GM18951 (cell line): ENCODE measurements around the gene TRIM50.
"Not testable (repeated sequence)": the region's sequence is repeated elsewhere in the genome, so short reads cannot be mapped to it uniquely, and the experiment has no call there.

Source experiments
- POLR2A ChIP-seq: IDR thresholded peaks from 4 replicates; pipeline ENCODE4 v1.6.1; 2011; ENCODE audit warnings: mild to moderate bottlenecking; ENCODE audit not compliant: insufficient read length, insufficient read depth; ENCODE audit errors: extremely low read depth
- in situ Hi-C: fragments of 300-500 bp; cut with MboI; formaldehyde crosslinking; loops from one replicate; pipeline ENCODE4 v1.12.0; 2022; ENCODE audit warnings: low sequenced_read_pairs, mixed read lengths, inconsistent platforms; ENCODE audit not compliant: unreplicated experiment

The TRIM50 gene

GRCh38 chr7:73327922-73328321 lies at the start of gene TRIM50, which contains the start of gene FKBP6:
TSS of gene TRIM50 (minus strand) at chr7:73328082. CDS start at chr7:73324787, 3,295 bp downstream.
TSS of gene FKBP6 (plus strand) at chr7:73328161. CDS start at chr7:73328429, 268 bp downstream.
- in situ Hi-C loops = not testable (repeated sequence)

DNA sequence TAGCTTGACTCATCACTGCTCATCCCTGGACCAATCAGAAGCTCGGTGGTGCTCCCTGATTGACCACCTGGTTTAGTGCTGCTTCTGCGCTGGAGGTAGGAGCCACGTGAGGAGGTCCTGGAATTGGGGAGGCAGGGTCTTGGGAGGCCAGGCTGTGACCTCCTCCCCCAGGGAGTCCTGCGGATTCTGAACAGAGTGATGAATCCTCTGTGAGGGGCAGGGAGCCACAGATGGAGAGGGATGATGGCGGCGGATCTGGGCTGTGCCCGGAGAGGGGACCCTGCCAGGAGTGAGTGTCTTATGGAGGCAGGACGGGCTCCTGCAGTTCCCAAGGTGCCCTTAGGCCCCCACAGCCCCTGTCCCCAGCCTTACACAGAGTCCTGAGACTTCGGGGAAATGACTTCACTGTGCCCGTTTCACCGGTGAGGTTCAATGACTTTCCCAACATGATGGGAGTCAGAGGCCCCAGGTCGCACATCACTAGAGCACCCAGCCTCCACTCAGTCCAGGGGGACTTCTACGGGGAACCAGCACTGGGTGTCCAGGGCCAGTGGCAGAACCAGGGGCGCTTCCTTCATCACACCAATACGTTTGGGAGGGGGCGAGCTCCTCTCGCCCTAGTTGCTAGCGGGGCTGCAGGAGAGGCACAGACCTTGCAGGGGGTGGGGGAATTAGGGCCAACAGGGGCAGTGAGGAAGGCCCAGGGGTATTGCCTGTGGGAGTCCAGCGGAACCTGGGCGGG lies 49.0 kb upstream of the TRIM50 start:
- in situ Hi-C loops = no loop called here
- no peak for TF ChIP-seq POLR2A

- in situ Hi-C loops = not testable (repeated sequence)
Measured at GRCh38 chr7:73376262-73376661, 48.4 kb upstream of the TRIM50 start.

- no peak for TF ChIP-seq POLR2A
- in situ Hi-C loops = no loop called here
Measured at GRCh38 chr7:73373741-73374140, 45.9 kb upstream of the TRIM50 start.

DNA sequence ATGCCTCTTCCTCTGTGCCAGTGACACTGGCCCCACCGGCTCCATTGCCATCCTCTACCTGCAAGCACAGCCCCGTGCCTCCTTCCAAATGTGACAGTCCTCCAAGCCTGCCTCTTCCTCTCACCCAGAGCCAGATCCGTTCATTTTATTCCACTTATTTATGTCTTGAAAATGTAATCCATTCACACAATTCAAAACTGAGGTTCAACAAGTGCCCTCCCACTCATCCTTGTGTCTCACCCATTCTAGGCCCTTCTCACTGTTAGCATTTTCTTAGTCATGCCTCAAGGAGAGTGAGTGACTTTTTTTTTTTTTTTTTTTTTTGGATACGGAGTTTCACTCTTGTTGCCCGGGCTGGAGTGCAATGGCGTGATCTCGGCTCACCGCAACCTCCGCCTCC lies 41.7 kb upstream of the TRIM50 start:
- no peak for TF ChIP-seq POLR2A
- in situ Hi-C loops = no loop called here

DNA sequence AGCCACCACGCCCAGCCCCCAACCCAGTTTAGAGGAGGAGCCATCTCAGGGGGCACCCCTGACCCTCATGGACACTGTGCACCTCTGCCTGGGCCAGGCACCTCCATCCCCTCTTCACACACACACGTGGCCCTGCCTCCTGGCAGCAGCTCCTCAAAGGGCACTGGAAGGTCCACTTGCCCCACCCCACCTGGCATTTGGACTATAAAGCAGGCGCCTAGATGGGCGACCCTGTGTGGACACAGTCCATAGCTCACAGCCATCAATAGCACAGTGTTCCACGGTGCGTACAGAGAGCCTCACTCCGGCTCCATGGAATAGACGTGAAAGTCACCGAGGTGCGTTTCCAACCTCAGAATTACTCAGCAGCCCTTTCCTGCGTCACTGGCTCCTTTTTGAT lies 41.1 kb upstream of the TRIM50 start:
- in situ Hi-C loops = no loop called here
- TF ChIP-seq POLR2A = no peak

- no peak for TF ChIP-seq POLR2A
- in situ Hi-C loops = no loop called here
Measured at GRCh38 chr7:73366990-73367389, 39.1 kb upstream of the TRIM50 start.

DNA sequence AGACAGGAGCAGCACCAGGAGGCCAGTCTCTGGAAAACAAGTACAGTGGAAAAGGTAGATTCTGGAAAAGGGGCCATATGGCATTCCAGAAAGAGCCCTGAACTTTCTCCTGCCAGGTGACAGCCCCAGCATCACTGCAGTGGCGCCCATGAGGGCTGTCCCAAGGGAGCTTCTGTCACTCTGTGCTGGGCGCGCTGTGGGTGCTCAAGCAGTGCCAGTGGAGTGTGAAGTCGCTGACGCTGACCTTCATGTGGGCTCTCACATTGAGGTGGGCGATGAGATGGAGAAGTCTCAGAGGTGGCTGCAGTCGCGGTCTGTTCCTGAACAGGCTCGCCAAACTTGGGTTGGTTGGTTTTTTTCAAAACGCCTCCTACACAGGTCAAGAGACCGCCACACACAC lies 38.2 kb upstream of the TRIM50 start:
- in situ Hi-C loops = no loop called here
- TF ChIP-seq POLR2A = no peak

DNA sequence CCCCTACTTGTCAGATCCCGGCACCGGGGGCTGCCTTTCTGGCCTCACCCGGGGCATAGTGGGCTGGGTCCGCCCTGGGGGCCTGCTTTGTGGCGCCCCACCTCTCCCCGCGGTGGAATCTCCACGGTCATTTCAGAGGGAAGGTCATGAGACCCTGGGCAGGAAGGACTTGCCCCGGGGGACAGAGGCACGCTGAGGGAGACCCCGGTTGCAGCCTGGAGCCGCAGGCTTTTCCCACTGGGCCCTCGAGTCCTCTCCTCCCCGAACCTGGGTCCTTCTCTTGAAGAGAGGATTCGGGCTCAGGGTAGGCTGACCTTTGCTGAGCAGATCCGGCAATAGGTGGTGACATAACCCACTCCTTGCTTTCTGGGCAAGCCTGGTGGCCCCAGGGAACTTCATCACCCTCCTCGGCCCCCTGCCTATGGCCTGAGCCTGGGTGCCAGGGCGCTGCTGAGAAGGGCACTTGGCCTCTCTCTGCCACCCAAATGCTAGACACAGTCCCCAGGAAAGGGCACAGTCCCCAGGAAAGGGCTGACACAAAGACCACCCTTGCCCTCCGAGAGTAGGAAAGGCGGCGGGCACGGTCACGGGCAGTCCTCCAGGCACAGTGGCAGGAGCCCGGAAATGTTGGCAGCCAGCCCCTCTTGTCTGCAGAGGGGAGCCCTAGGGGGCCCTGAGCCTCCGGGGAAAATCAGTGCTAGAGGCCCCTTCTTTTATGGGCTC lies 36.3 kb upstream of the TRIM50 start:
- no peak for TF ChIP-seq POLR2A
- in situ Hi-C loops = no loop called here

- in situ Hi-C loops = no loop called here
- TF ChIP-seq POLR2A = no peak
Measured at GRCh38 chr7:73363225-73364005, 35.5 kb upstream of the TRIM50 start.

DNA sequence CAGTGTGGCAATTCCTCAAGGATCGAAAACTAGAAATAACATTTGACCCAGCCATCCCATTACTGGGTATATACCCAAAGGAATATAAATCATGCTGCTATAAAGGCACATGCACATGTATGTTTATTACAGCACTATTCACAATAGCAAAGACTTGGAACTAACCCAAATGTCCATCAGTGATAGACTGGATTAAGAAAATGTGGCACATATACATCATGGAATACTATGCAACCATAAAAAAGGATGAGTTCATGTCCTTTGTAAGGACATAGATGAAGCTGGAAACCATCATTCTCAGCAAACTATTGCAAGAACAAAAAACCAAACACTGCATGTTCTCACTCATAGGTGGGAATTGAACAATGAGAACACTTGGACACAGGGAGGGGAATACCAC lies 32.7 kb upstream of the TRIM50 start:
- in situ Hi-C loops = not testable (repeated sequence)

GRCh38 chr7:73359746-73360375 lies 32.0 kb upstream of the TRIM50 start:
- in situ Hi-C loops = no loop called here
- TF ChIP-seq POLR2A = no peak

GRCh38 chr7:73359306-73359705 lies 31.4 kb upstream of the TRIM50 start:
- in situ Hi-C loops = no loop called here
- no peak for TF ChIP-seq POLR2A
